NT2/D1 (cell line): Measurements from ENCODE around the gene GLO1.

ENCODE experiments used
- SUZ12 ChIP-seq: IDR thresholded peaks from 2 replicates; pipeline ENCODE4 v1.6.1; 2011; ENCODE audit not compliant: insufficient read length, insufficient read depth; ENCODE audit errors: extremely low read depth
- YY1 ChIP-seq: IDR thresholded peaks from 2 replicates; pipeline ENCODE4 v1.6.1; 2011; ENCODE audit not compliant: insufficient read length, insufficient read depth
- ZNF274 ChIP-seq: IDR thresholded peaks from 2 replicates; pipeline ENCODE4 v1.6.1; 2011; ENCODE audit warnings: mild to moderate bottlenecking, low read depth, low read length

- TF ChIP-seq SUZ12 (no peak), YY1 (no peak), ZNF274 (no peak)
Observed at GRCh38 chr6:38705924-38706323, 3.0 kb upstream of the GLO1 start.
